Testis (tissue), 2 donors: ENCODE results near the gene EXOC4.

Source experiments
- POLR2A ChIP-seq: fragments of 450-650 bp; IDR thresholded peaks from one replicate; pipeline ENCODE4 v1.6.1; 2017; ENCODE audit warnings: antibody characterized with exemption, mild to moderate bottlenecking, moderate library complexity
- TF ChIP-seq, protein P1 (sequence below), 3 experiments: fragments of 450-650 bp in 2 of 3; fragments of 200-600 bp in 1 of 3; sonication (generic) in 1 of 3; IDR thresholded peaks; one replicate each; pipeline ENCODE4 v1.5.1; 2016 to 2019; ENCODE audit warnings: antibody characterized with exemption in 3 of 3, mild to moderate bottlenecking in 2 of 3, moderate library complexity in 1 of 3

GRCh38 chr7:133513608-133514007 is 260.7 kb downstream of the EXOC4 start:
- TF ChIP-seq, protein P1, sequence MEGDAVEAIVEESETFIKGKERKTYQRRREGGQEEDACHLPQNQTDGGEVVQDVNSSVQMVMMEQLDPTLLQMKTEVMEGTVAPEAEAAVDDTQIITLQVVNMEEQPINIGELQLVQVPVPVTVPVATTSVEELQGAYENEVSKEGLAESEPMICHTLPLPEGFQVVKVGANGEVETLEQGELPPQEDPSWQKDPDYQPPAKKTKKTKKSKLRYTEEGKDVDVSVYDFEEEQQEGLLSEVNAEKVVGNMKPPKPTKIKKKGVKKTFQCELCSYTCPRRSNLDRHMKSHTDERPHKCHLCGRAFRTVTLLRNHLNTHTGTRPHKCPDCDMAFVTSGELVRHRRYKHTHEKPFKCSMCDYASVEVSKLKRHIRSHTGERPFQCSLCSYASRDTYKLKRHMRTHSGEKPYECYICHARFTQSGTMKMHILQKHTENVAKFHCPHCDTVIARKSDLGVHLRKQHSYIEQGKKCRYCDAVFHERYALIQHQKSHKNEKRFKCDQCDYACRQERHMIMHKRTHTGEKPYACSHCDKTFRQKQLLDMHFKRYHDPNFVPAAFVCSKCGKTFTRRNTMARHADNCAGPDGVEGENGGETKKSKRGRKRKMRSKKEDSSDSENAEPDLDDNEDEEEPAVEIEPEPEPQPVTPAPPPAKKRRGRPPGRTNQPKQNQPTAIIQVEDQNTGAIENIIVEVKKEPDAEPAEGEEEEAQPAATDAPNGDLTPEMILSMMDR (IDR thresholded peaks at IDR 0.05): no peak
- TF ChIP-seq POLR2A: no peak
